NT2/D1 (cell line): ENCODE data around the gene CCDC81.

Source experiments
- SUZ12 ChIP-seq: IDR thresholded peaks from 2 replicates; pipeline ENCODE4 v1.6.1; 2011; ENCODE audit not compliant: insufficient read length, insufficient read depth; ENCODE audit errors: extremely low read depth
- ZNF274 ChIP-seq: IDR thresholded peaks from 2 replicates; pipeline ENCODE4 v1.6.1; 2011; ENCODE audit warnings: mild to moderate bottlenecking, low read depth, low read length

DNA sequence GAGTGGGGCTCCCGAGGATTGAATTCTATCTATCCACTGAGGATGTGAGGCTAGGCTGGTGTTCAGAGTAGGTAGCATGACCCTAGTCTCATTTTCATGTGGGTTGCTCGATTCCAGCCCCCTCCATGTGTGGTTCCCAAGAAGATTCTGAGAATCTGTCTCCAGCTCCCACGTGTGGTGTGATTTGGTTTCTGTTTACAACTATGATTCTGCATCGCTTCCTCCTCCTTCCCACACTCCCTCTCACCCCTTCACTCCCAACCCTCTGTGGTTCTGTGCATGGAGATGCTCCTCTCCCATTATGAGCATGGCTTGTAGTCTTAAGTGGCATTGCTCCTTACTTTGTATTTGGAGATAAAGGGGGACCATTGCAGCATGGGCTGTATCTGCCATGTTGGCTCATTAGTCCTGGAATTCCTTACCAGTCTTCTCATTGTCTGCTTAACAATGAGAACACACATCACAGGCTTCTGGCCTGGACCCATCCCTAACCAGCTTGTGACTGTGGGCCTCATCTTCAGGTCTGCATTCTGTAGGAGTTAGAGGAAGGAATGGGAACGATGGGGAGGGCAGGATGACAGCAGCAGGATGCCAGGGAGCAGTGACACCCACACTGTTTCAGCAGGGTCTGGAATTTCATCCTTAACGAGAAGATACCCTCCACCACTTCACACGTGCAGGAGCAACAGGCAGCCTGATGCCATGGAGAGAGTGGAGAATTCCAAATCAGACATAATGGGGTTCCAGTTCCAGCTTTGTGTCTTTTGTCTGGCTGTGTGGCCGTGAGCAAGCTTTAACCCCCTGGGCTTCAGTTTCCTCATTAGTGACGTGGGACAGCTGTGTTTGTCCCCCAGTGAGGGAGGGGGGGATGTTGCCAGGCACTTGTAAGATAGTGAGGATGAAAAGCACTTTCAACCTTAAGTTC is 86.0 kb downstream of the CCDC81 start:
- TF ChIP-seq SUZ12, result no peak
- TF ChIP-seq ZNF274, result no peak
